Glomerular visceral epithelial cell (primary cell): Measurements from ENCODE around the gene LYPLA2.

Source experiments
- DNase-seq: peaks from one replicate; pipeline ENCODE4 v3.0.0-alpha.2; 2016; ENCODE audit errors: extremely low spot score

The LYPLA2 gene

GRCh38 chr1:23837908-23838307, 47.0 kb downstream of the LYPLA2 start:
- no peak for DNase-seq

- DNase-seq, result peak; percentile 56
These were observed 47.5 kb downstream of the LYPLA2 start for GRCh38 chr1:23838401-23838866.

GRCh38 chr1:23843644-23844043, 52.7 kb downstream of the LYPLA2 start:
- DNase-seq, result no peak
